ENCODE measurements around the gene VCP. TPM values are rescaled to one million over a fixed set of nuclear protein-coding genes. Genes with fewer than 3 reads are reported as not detected.

The VCP gene
- total RNA-seq, 1 donor, result 267 TPM

GRCh38 chr9:35059438-35059837 is 13.0 kb downstream of the VCP start:
- H3K27ac ChIP-seq (ENCODE audit: low read depth, low read length), result no peak overlapping the region
- peaks cover 99% of the 10 kb centered on the region for H3K36me3 ChIP-seq (ENCODE audit: insufficient read depth, low read length)
- peaks cover 57% of the 10 kb centered on the region for H4K20me1 ChIP-seq (ENCODE audit: insufficient read depth, low read length)
- no peaks in the 10 kb centered on the region for H3K4me1 ChIP-seq (ENCODE audit: insufficient read depth, low read length)
- H3K27me3 ChIP-seq (ENCODE audit: insufficient read depth, low read length), result no peaks in the 10 kb centered on the region
- H3K4me2 ChIP-seq (ENCODE audit: insufficient read depth, low read length), result no peak overlapping the region
- peaks cover 41% of the 10 kb centered on the region for H3K79me2 ChIP-seq (ENCODE audit: insufficient read depth, low read length)
- no peaks in the 10 kb centered on the region for H3K9me3 ChIP-seq (ENCODE audit: low read depth, low read length)
- H2AFZ ChIP-seq (ENCODE audit: low read length), result no peak overlapping the region
- no peak for TF ChIP-seq CTCF (IDR thresholded peaks at IDR 0.05; ENCODE audit: extremely low read depth, low read depth, low read length)
- no peak overlapping the region for H3K4me3 ChIP-seq (ENCODE audit: insufficient read depth, low read length)
- no peak for DNase-seq (ENCODE audit: insufficient read length, low spot score, missing footprints)

- no peak for TF ChIP-seq CTCF (IDR thresholded peaks at IDR 0.05; ENCODE audit: extremely low read depth, low read depth, low read length)
- H3K36me3 ChIP-seq (ENCODE audit: insufficient read depth, low read length), result peaks cover 90% of the 10 kb centered on the region
- H3K4me2 ChIP-seq (ENCODE audit: insufficient read depth, low read length), result no peak overlapping the region
Observed at GRCh38 chr9:35057271-35057620, 15.2 kb downstream of the VCP start.

GRCh38 chr9:35056571-35057270 is 15.7 kb downstream of the VCP start:
- peaks cover 89% of the 10 kb centered on the region for H3K36me3 ChIP-seq (ENCODE audit: insufficient read depth, low read length)
- DNase-seq (ENCODE audit: insufficient read length, low spot score, missing footprints), result no peak
- H3K27me3 ChIP-seq (ENCODE audit: insufficient read depth, low read length), result no peaks in the 10 kb centered on the region
- H3K27ac ChIP-seq (ENCODE audit: low read depth, low read length), result no peak overlapping the region
- no peaks in the 10 kb centered on the region for H3K4me1 ChIP-seq (ENCODE audit: insufficient read depth, low read length)
- H3K4me2 ChIP-seq (ENCODE audit: insufficient read depth, low read length), result no peak overlapping the region
- TF ChIP-seq CTCF (IDR thresholded peaks at IDR 0.05; ENCODE audit: extremely low read depth, low read depth, low read length), result no peak
- H3K9me3 ChIP-seq (ENCODE audit: low read depth, low read length), result no peaks in the 10 kb centered on the region
- H3K4me3 ChIP-seq (ENCODE audit: insufficient read depth, low read length), result no peak overlapping the region
- no peak overlapping the region for H2AFZ ChIP-seq (ENCODE audit: low read length)
- H4K20me1 ChIP-seq (ENCODE audit: insufficient read depth, low read length), result peaks cover 36% of the 10 kb centered on the region
- H3K79me2 ChIP-seq (ENCODE audit: insufficient read depth, low read length), result peaks cover 17% of the 10 kb centered on the region

More at GRCh38 chr9:35057271-35057620, 15.2 kb downstream of the VCP start:
- Histone ChIP-seq H3K27me3 (ENCODE audit: insufficient read depth, low read length) (no peaks in the 10 kb centered on the region), H3K79me2 (ENCODE audit: insufficient read depth, low read length) (peaks cover 21% of the 10 kb centered on the region), H4K20me1 (ENCODE audit: insufficient read depth, low read length) (peaks cover 41% of the 10 kb centered on the region), H3K4me1 (ENCODE audit: insufficient read depth, low read length) (no peaks in the 10 kb centered on the region), H3K27ac (ENCODE audit: low read depth, low read length) (no peak overlapping the region), H3K9me3 (ENCODE audit: low read depth, low read length) (no peaks in the 10 kb centered on the region), H3K4me3 (ENCODE audit: insufficient read depth, low read length) (no peak overlapping the region), H2AFZ (ENCODE audit: low read length) (no peak overlapping the region)
- no peak for DNase-seq (ENCODE audit: insufficient read length, low spot score, missing footprints)

- Histone ChIP-seq H3K4me3 (ENCODE audit: insufficient read depth, low read length) (no peak overlapping the region), H3K9me3 (ENCODE audit: low read depth, low read length) (no peaks in the 10 kb centered on the region), H3K79me2 (ENCODE audit: insufficient read depth, low read length) (peaks cover 11% of the 10 kb centered on the region), H3K27me3 (ENCODE audit: insufficient read depth, low read length) (no peaks in the 10 kb centered on the region), H3K4me1 (ENCODE audit: insufficient read depth, low read length) (no peaks in the 10 kb centered on the region), H3K36me3 (ENCODE audit: insufficient read depth, low read length) (peaks cover 85% of the 10 kb centered on the region), H4K20me1 (ENCODE audit: insufficient read depth, low read length) (peaks cover 23% of the 10 kb centered on the region), H3K27ac (ENCODE audit: low read depth, low read length) (no peak overlapping the region), H3K4me2 (ENCODE audit: insufficient read depth, low read length) (no peak overlapping the region), H2AFZ (ENCODE audit: low read length) (no peak overlapping the region)
- no peak for TF ChIP-seq CTCF (IDR thresholded peaks at IDR 0.05; ENCODE audit: extremely low read depth, low read depth, low read length)
- DNase-seq (ENCODE audit: insufficient read length, low spot score, missing footprints), result no peak
Observed at GRCh38 chr9:35054871-35055644, 17.4 kb downstream of the VCP start.

Measured in osteoblast (primary cell).